ENCODE measurements around the gene STK32A.

Gene STK32A

GRCh38 chr5:147259837-147260236 is 25.0 kb downstream of the STK32A start:
- DNase-seq (ENCODE audit: low spot score) = no peak

DNA sequence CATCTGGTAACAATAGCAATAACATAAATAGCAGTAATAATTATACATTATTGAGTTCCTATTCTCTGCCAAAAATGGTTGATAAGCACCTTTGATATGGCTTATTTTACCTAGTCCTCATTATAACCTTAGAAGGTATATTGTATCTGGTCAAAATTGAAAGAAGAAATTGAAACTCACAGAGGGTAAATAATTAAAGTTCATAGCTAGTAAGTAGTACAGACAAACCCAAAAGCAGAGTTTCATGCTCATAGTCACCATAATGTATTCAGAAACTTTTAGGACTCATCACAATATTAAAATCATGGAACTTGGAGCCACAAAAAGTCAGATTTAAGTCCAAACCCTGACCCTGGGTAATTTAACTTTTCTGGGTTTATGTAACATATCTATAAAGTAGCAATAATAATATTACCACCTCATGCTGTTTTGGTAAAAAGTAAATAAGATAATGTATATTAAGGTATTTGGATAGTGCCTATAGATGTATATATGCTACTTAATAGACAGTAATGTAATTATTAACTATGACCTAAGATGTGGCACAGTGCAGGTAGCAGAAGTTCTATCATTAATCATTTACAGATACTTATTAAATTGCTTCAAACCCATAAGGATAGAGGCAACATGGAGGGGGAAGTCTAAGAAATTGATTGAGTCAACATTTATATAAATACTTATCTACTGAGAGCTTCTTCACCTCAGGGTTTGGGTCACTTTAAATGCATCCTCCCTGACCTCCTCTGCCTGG is 32.4 kb downstream of the STK32A start:
- no peak for DNase-seq (ENCODE audit: low spot score)

- no peak for DNase-seq (ENCODE audit: low spot score)
These were observed 41.7 kb downstream of the STK32A start for GRCh38 chr5:147276497-147276896.

- DNase-seq (ENCODE audit: low spot score) = no peak
These were observed 51.5 kb downstream of the STK32A start for GRCh38 chr5:147286296-147286695.

GRCh38 chr5:147287110-147287509 is 52.3 kb downstream of the STK32A start:
- DNase-seq (ENCODE audit: low spot score) = no peak

DNA sequence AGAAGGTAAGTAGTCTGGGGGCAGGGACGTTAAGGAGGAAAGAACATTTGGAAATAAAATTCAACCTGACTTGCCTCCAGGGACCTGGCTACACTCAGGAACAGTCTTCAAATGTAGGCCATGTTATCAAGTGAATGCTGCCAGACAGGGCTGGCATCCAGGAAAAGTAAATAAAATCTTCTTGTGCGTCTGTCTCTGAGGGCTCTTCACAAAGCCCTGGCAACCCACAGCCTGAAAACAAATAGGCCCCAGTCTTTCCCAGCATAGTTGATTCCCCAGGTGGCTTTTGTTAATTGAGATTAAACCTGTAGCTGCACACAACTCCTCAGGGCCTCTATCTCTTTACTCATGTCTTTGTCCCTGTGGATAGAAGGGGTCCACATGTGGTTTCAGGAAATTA is 55.4 kb downstream of the STK32A start:
- no peak for DNase-seq (ENCODE audit: low spot score)

GRCh38 chr5:147303251-147303650 is 68.4 kb downstream of the STK32A start:
- no peak for DNase-seq (ENCODE audit: low spot score)

DNA sequence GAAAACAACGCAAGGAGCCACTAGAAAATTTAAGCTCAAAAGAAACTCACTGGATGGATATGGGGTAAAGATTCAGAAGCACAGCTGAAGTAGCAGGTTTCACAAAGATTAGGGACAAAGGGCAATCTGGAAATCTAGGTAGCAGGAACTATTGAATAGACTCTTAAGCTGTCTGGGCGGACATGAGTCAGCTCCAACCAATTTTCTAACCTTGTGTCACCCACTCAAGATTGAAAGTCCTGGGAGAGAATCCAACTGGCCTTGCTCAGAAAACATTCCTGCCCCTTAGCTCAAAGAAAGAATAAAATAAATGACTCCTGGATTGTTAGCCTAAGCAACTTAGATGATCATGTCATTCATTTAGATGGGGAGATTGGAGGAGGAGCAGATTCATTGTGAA is 69.2 kb downstream of the STK32A start:
- no peak for DNase-seq (ENCODE audit: low spot score)

GRCh38 chr5:147305147-147305546 is 70.3 kb downstream of the STK32A start:
- DNase-seq (ENCODE audit: low spot score) = no peak

- DNase-seq (ENCODE audit: low spot score) = no peak
These were observed 71.5 kb downstream of the STK32A start for GRCh38 chr5:147306351-147306750.

DNA sequence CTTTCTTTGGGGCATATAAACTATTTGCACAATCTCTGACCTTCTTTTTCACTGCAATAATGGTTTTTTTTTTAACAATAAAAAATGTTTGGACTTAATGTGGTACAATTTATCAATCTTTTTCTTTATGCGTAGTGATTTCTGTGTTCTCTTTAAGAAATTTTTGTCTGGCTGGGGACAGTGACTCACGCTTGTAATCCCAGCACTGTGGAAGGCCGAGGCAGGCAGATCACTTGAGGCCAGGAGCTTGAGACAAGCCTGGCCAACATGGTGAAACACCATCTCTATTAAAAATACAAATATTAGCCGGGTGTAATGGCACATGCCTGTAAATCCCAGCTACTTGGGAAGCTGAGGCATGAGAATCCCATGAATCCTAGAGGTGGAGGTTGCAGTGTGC is 72.3 kb downstream of the STK32A start:
- no peak for DNase-seq (ENCODE audit: low spot score)

DNA sequence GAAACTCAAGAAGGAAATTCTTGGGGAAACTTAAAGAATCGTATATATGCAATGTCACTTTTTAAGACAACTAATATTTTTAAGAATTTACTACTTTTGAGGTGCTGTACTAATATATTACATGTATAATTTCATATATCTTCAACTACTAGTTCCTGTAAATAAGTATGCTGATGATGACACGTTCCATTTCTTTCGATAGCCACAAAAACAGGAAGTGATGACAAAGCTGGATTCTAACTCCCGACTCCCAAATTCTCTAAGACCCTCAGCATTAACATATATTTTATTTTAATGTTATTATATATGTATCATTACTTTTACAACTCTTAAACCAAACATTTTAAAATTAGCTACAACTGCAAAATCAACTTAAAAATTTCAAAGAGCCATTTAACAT is 74.8 kb downstream of the STK32A start:
- DNase-seq (ENCODE audit: low spot score) = no peak

- DNase-seq (ENCODE audit: low spot score) = no peak
These were observed 75.4 kb downstream of the STK32A start for GRCh38 chr5:147310059-147310704.

DNA sequence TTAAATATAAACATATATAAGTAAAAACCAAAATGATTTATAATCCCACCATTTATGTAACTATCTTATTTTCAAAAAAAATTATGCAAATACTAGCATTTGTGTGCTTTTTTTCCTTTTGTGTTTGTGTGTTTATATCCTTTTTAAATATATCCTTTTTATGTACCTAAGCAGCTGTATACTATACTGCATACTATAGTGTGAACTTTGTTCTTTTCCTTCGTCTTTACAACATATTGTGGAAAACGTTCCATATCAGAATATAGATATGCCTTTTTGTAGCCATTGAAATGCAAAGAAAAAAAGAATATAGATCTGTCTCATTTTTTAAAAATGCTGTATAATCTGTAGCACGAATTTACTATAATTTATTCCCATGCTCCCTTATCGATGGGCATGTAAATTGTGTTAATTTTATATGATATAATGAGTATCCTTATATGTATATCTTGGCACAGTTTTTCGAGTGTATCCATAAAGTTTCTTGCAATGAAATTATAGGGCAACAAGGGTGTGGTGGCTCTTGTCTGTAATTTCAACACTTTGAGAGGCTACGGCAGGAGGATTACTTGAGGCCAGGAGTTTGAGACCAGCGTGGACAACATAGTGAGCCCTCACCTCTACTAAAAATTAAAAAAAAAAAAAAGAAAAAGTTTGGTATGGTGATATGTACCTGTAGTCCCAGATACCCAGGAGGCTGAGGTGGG is 83.3 kb downstream of the STK32A start:
- DNase-seq (ENCODE audit: low spot score) = no peak

DNA sequence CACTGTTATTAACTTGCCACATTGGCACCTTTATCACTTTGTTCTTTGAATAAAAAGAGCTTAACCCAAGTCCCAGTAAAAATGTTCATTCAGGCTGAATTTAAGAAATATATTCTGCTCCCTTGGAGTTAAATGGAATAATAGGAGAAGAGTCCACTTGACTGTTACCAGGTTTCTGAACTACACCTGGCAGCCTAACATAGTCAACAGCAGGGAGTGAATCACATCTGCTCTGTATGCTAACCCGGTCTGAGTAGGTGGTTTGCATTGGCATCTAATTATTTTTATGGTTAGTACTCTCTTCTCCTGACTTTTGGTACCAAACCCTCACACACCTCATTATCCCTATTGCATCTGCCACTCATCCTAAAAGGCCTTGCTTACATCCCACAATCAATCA is 86.7 kb downstream of the STK32A start:
- DNase-seq (ENCODE audit: low spot score) = no peak

DNA sequence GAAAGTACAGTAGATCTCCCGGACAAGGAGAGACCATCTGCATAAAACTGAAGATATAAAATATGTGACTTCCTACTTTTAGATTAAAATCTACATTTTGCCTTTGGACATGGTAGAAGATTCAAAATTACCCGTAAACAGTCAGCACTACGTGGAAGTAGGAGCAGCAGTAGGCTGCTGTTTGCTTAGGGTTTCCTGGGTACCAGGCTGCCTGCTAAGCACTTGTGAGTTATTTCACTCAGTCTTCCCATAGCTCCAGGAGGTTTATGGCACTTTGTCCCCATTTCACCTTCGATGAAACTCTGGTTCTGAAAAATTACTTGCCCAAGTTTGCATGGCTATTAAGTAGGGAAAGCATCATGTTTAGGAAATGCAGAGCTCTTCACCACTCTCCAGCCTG is 92.6 kb downstream of the STK32A start:
- DNase-seq (ENCODE audit: low spot score) = no peak

DNA sequence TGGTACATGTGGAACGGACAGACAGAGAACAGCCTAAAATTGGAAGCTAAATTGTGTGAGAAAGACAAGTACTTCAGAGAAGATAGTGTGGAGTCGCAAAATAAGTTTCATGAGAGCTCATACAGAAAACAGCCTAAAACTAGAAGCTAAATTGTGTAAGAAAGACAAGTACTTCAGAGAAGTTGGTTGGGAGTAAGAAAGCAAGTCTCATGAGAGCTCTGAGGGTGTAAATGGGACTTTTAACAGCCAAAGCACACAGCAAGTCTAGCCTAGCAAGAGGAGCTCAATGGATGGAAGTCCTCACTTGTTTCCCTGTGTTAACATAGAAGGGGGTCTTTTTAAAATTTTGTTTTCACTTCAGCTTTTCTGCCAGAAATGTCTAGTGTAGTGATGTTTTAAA is 93.1 kb downstream of the STK32A start:
- DNase-seq (ENCODE audit: low spot score) = no peak

DNA sequence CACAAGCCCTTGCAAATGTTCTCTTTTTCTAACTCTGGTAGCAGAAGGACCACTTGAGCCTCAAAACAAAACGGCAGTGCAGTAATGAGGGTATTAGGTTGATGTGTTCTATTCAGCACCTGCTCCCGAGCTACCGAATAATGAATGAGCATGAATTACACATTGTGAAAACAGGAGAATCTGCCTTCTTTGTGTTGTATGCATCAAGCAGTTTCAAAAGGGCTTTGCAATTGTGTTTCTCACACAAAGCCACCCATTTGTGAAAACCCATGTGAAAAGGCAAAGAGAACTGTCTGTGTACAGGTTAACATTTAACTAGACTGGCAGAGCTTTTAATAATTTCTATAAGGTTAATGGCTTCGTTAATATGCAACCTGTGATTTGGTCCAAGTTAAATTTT is 97.8 kb downstream of the STK32A start:
- DNase-seq (ENCODE audit: low spot score) = no peak

- no peak for DNase-seq (ENCODE audit: low spot score)
These were observed 102.0 kb downstream of the STK32A start for GRCh38 chr5:147336876-147337275.

DNA sequence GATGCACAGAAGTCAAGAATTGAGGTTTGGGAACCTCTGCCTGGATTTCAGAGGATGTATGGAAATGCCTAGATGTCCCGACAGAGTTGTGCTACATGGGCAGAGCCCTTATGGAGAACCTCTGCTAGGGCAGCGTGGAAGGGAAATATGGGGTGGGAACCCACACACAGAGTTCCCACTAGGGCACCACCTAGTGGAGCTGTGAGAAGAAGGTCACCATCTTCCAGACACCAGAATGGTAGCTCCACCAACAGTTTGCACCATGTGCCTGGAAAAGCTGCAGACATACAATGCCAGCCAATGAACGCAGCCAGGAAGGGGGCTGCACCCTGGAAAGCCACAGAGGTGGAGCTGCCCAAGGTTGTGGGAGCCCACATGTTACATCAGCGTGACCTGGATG is 104.5 kb downstream of the STK32A start:
- no peak for DNase-seq (ENCODE audit: low spot score)

DNA sequence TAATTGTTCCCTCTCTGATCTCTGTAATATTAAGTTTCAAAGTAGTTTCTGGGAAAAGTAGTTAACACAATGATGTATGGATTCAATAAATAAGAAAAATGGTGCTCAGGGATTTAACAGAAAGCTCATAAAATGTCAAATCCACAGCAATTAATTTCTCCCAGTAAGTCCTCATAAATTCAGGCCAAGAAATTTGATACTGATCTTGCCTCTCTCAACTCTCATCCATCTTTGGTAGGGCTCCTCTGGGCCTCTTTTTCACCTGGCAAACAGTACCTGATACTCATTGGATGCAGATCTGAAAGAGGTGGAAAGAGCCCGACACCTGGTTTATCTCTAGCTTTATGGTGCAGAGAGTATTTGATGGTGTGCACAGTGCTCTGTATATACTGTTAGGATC is 106.1 kb downstream of the STK32A start:
- no peak for DNase-seq (ENCODE audit: low spot score)

GRCh38 chr5:147341345-147341744 is 106.5 kb downstream of the STK32A start:
- DNase-seq (ENCODE audit: low spot score) = no peak

DNA sequence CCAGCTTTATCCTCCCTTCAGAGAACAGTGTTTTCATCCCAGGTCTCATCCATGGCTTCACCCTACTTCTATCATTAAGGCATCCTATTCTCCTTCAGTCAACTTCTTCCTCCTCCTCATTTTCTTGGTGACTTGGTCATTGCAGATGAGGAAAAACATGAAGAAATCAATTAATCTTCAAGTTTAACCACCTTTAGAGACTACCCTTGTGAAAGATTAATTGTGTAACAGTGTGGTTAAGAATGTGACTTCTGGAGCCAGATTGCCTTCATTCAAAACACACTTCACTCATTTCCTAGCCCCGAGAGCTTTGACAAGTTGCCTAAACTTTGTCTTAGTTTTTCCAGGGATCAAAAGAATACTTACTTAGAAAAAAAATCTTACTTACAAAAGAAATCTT is 110.0 kb downstream of the STK32A start:
- DNase-seq (ENCODE audit: low spot score) = no peak

Data from hematopoietic multipotent progenitor cell treated with erythropoietin and hydrocortisone succinate and interleukin-3 and kit ligand, for 15 days (in vitro differentiated cells).